ENCODE data around the gene RAD21L1. TPM values are rescaled to one million over a fixed set of nuclear protein-coding genes. Genes with fewer than 3 reads are reported as not detected.

The RAD21L1 gene
- total RNA-seq, 1 donor from 2014 or later, result not detected

- Mint-ChIP-seq H3K36me3 (ENCODE audit: insufficient read depth) (no peaks in the 10 kb centered on the region), H3K4me3 (ENCODE audit: low read depth) (no peak overlapping the region), H3K9me3 (ENCODE audit: low read depth) (no peaks in the 10 kb centered on the region), H3K4me1 (ENCODE audit: low read depth) (peaks cover 2% of the 10 kb centered on the region), H3K27ac (no peak overlapping the region), H3K27me3 (no peaks in the 10 kb centered on the region)
- TF ChIP-seq CTCF (IDR thresholded peaks at IDR 0.05; ENCODE audit: unreplicated experiment), result no peak
- DNase-seq (ENCODE audit: low spot score, unreplicated experiment), result no peak
Observed at GRCh38 chr20:1286267-1287024, 60.6 kb downstream of the RAD21L1 start.

- Mint-ChIP-seq H3K9me3 (ENCODE audit: low read depth) (no peaks in the 10 kb centered on the region), H3K27me3 (peaks cover 3% of the 10 kb centered on the region), H3K27ac (no peak overlapping the region), H3K4me3 (ENCODE audit: low read depth) (no peak overlapping the region), H3K4me1 (ENCODE audit: low read depth) (no peaks in the 10 kb centered on the region), H3K36me3 (ENCODE audit: insufficient read depth) (no peaks in the 10 kb centered on the region)
- no peak for DNase-seq (ENCODE audit: low spot score, unreplicated experiment)
- TF ChIP-seq CTCF (IDR thresholded peaks at IDR 0.05; ENCODE audit: unreplicated experiment), result no peak
Observed at GRCh38 chr20:1287306-1287705, 61.5 kb downstream of the RAD21L1 start.

GRCh38 chr20:1287787-1288569, 62.1 kb downstream of the RAD21L1 start:
- no peak for TF ChIP-seq CTCF (IDR thresholded peaks at IDR 0.05; ENCODE audit: unreplicated experiment)
- no peak overlapping the region for H3K27ac Mint-ChIP-seq
- H3K4me3 Mint-ChIP-seq (ENCODE audit: low read depth), result no peak overlapping the region
- peaks cover 3% of the 10 kb centered on the region for H3K27me3 Mint-ChIP-seq
- no peaks in the 10 kb centered on the region for H3K9me3 Mint-ChIP-seq (ENCODE audit: low read depth)
- no peak for DNase-seq (ENCODE audit: low spot score, unreplicated experiment)
- H3K4me1 Mint-ChIP-seq (ENCODE audit: low read depth), result no peaks in the 10 kb centered on the region
- no peaks in the 10 kb centered on the region for H3K36me3 Mint-ChIP-seq (ENCODE audit: insufficient read depth)

GRCh38 chr20:1291191-1291741, 65.4 kb downstream of the RAD21L1 start:
- TF ChIP-seq CTCF (IDR thresholded peaks at IDR 0.05; ENCODE audit: unreplicated experiment), result no peak
- Mint-ChIP-seq H3K27me3 (peaks cover 3% of the 10 kb centered on the region), H3K9me3 (ENCODE audit: low read depth) (no peaks in the 10 kb centered on the region), H3K4me3 (ENCODE audit: low read depth) (no peak overlapping the region), H3K27ac (no peak overlapping the region), H3K4me1 (ENCODE audit: low read depth) (no peaks in the 10 kb centered on the region), H3K36me3 (ENCODE audit: insufficient read depth) (no peaks in the 10 kb centered on the region)
- DNase-seq (ENCODE audit: low spot score, unreplicated experiment), result no peak

GRCh38 chr20:1292620-1293019, 66.8 kb downstream of the RAD21L1 start:
- H3K27me3 Mint-ChIP-seq, result peaks cover 3% of the 10 kb centered on the region

More at GRCh38 chr20:1292620-1293019, 66.8 kb downstream of the RAD21L1 start:
- Mint-ChIP-seq H3K9me3 (ENCODE audit: low read depth) (no peaks in the 10 kb centered on the region), H3K4me3 (ENCODE audit: low read depth) (no peak overlapping the region), H3K4me1 (ENCODE audit: low read depth) (no peaks in the 10 kb centered on the region), H3K27ac (no peak overlapping the region), H3K36me3 (ENCODE audit: insufficient read depth) (no peaks in the 10 kb centered on the region)
- DNase-seq (ENCODE audit: low spot score, unreplicated experiment), result no peak
- TF ChIP-seq CTCF (IDR thresholded peaks at IDR 0.05; ENCODE audit: unreplicated experiment), result no peak
